H1 (cell line): Measurements from ENCODE around the gene RETREG1. TPM values are rescaled to one million over a fixed set of nuclear protein-coding genes. Genes with fewer than 3 reads are reported as not detected.
"Not testable (repeated sequence)": the region's sequence is repeated elsewhere in the genome, so short reads cannot be mapped to it uniquely, and the experiment has no call there.

Experiments
- CTCF ChIA-PET: fragments of 300-600 bp; sonication (Branson Sonifier 250); formaldehyde crosslinking; loops from one replicate; lab custom pipeline; 2021; ENCODE audit not compliant: partially characterized antibody; lab: Charles Lee
- POLR2A ChIA-PET: fragments of 300-600 bp; sonication (Branson Sonifier 250); formaldehyde crosslinking; loops from one replicate; lab custom pipeline; 2021; ENCODE audit warnings: inconsistent platforms; ENCODE audit not compliant: partially characterized antibody; lab: Charles Lee
- DNase-seq, 2 experiments: peaks; one replicate each; pipeline versions ENCODE4 v3.0.0 to v3.0.0-alpha.2; 2010 to 2022; ENCODE audit warnings: low spot score in 2 of 2, low read depth in 1 of 2, mixed read lengths in 1 of 2
- FAIRE-seq: peaks from 2 replicates; lab custom pipeline; 2011; peaks lifted over from hg19 to GRCh38; lab: Jason Lieb, UNC
- H2AFZ ChIP-seq: 2 replicates; pipeline ENCODE4 v1.8.1; 2012; ENCODE audit warnings: low read length, inconsistent platforms
- H2AK5ac ChIP-seq: 2 replicates; pipeline ENCODE4 v1.6.1; 2013; ENCODE audit warnings: low read depth, low read length
- H2BK120ac ChIP-seq: replicated peaks from 2 replicates; pipeline ENCODE3; 2013; ENCODE audit warnings: low read depth, low read length, inconsistent platforms
- H2BK12ac ChIP-seq: 2 replicates; pipeline ENCODE4 v1.6.1; 2013; ENCODE audit warnings: low read depth, low read length
- H2BK15ac ChIP-seq: 2 replicates; pipeline ENCODE4 v1.6.1; 2013; ENCODE audit warnings: low read length
- H2BK20ac ChIP-seq: 2 replicates; pipeline ENCODE4 v1.6.1; 2013; ENCODE audit warnings: low read length
- H2BK5ac ChIP-seq: 2 replicates; pipeline ENCODE4 v1.6.1; 2013; ENCODE audit warnings: low read depth, low read length
- H3K14ac ChIP-seq: 2 replicates; pipeline ENCODE4 v1.6.1; 2013; ENCODE audit warnings: inconsistent platforms; ENCODE audit not compliant: insufficient read length
- H3K18ac ChIP-seq: 2 replicates; pipeline ENCODE4 v1.6.1; 2013; ENCODE audit warnings: low read length; ENCODE audit errors: extremely low read depth
- H3K23ac ChIP-seq: 2 replicates; pipeline ENCODE4 v1.6.1; 2013; ENCODE audit warnings: inconsistent platforms; ENCODE audit not compliant: insufficient read length
- H3K23me2 ChIP-seq: 2 replicates; pipeline ENCODE4 v1.6.1; 2013; ENCODE audit warnings: low read depth, low read length
- H3K27ac ChIP-seq: 2 replicates; pipeline ENCODE4 v1.6.1; 2011; ENCODE audit warnings: low read depth, low read length, inconsistent platforms
- H3K27me3 ChIP-seq, 4 experiments: replicated peaks in 1 of 4; 1 replicate in 1 of 4; 2 replicates in 3 of 4; pipeline versions ENCODE4 v1.6.1 to v1.8.1; 2011 to 2013; ENCODE audit warnings: low read length in 3 of 4, mild to moderate bottlenecking in 3 of 4, inconsistent platforms in 2 of 4, mixed read lengths in 2 of 4, moderate library complexity in 1 of 4; ENCODE audit not compliant: control insufficient read depth in 3 of 4, insufficient read depth in 3 of 4; ENCODE audit errors: extremely low read depth in 1 of 4
- H3K36me3 ChIP-seq, 4 experiments: 2 replicates each; pipeline versions ENCODE4 v1.6.1 to v1.8.1; 2011 to 2013; ENCODE audit warnings: mild to moderate bottlenecking in 4 of 4, low read length in 3 of 4, moderate library complexity in 2 of 4, control low read depth in 1 of 4, inconsistent platforms in 1 of 4; ENCODE audit not compliant: insufficient read depth in 4 of 4, control insufficient read depth in 2 of 4
- H3K4ac ChIP-seq: replicated peaks from 2 replicates; pipeline ENCODE3; 2013; ENCODE audit warnings: low read length, low read depth, mixed read lengths, inconsistent platforms; ENCODE audit not compliant: insufficient read length
- H3K4me1 ChIP-seq, 4 experiments: replicated peaks in 1 of 4; 1 replicate in 1 of 4; 2 replicates in 3 of 4; pipeline versions ENCODE4 v1.6.1 to v1.8.1; 2011 to 2013; ENCODE audit warnings: low read length in 3 of 4, inconsistent platforms in 2 of 4, mixed read lengths in 1 of 4; ENCODE audit not compliant: insufficient read depth in 4 of 4, control insufficient read depth in 3 of 4
- H3K4me2 ChIP-seq, 2 experiments: 2 replicates each; pipeline versions ENCODE4 v1.6.1 to v1.8.1; 2011 to 2013; ENCODE audit warnings: low read depth in 2 of 2, low read length in 2 of 2, control low read depth in 1 of 2, inconsistent platforms in 1 of 2, mild to moderate bottlenecking in 1 of 2; ENCODE audit not compliant: insufficient read depth in 1 of 2
- H3K4me3 ChIP-seq, 4 experiments: fragments of 200-600, 300-600 bp in 1 of 4; sonication (generic), shearing (Covaris generic), sonication (Bioruptor Twin) in 1 of 4; 2 replicates each; pipeline versions ENCODE4 v1.5.1 to v1.8.1; 2011 to 2016; ENCODE audit warnings: low read length in 4 of 4, low read depth in 3 of 4, control low read depth in 2 of 4, inconsistent platforms in 2 of 4, mild to moderate bottlenecking in 2 of 4, mixed read lengths in 1 of 4, moderate library complexity in 1 of 4; ENCODE audit not compliant: insufficient read depth in 2 of 4; ENCODE audit errors: extremely low read depth in 1 of 4
- H3K56ac ChIP-seq: replicated peaks from 2 replicates; pipeline ENCODE3; 2013; ENCODE audit warnings: low read depth, mild to moderate bottlenecking, mixed read lengths, low read length, inconsistent platforms; ENCODE audit not compliant: insufficient read length
- H3K79me1 ChIP-seq: 2 replicates; pipeline ENCODE4 v1.6.1; 2013; ENCODE audit warnings: low read depth, low read length, control low read depth
- H3K79me2 ChIP-seq, 2 experiments: 2 replicates each; pipeline versions ENCODE4 v1.6.1 to v1.8.1; 2012 to 2013; ENCODE audit warnings: low read length in 2 of 2, mild to moderate bottlenecking in 2 of 2, inconsistent platforms in 1 of 2; ENCODE audit not compliant: insufficient read depth in 2 of 2, control insufficient read depth in 1 of 2
- H3K9ac ChIP-seq, 4 experiments: replicated peaks in 1 of 4; 1 replicate in 1 of 4; 2 replicates in 3 of 4; pipeline versions ENCODE4 v1.6.1 to v1.8.1; 2011 to 2013; ENCODE audit warnings: low read depth in 3 of 4, low read length in 3 of 4, control low read depth in 2 of 4, mild to moderate bottlenecking in 2 of 4, moderate library complexity in 2 of 4, inconsistent platforms in 1 of 4; ENCODE audit errors: extremely low read depth in 1 of 4
- H3K9me3 ChIP-seq, 2 experiments: 2 replicates each; pipeline versions ENCODE4 v1.6.1 to v1.8.1; 2012 to 2013; ENCODE audit warnings: mild to moderate bottlenecking in 2 of 2, moderate library complexity in 2 of 2, control low read depth in 1 of 2, inconsistent platforms in 1 of 2, low read depth in 1 of 2, low read length in 1 of 2, mixed read lengths in 1 of 2; ENCODE audit not compliant: insufficient read depth in 2 of 2
- H4K20me1 ChIP-seq, 2 experiments: replicated peaks in 1 of 2; 2 replicates each; pipeline versions ENCODE3 to v1.8.1; 2011 to 2013; ENCODE audit warnings: inconsistent platforms in 2 of 2, low read length in 2 of 2, mild to moderate bottlenecking in 1 of 2; ENCODE audit not compliant: insufficient read depth in 2 of 2, control insufficient read depth in 1 of 2
- H4K5ac ChIP-seq: 2 replicates; pipeline ENCODE4 v1.6.1; 2013; ENCODE audit warnings: low read length, low read depth, mixed read lengths, inconsistent platforms; ENCODE audit not compliant: insufficient read length
- H4K8ac ChIP-seq: 2 replicates; pipeline ENCODE4 v1.8.0; 2013; ENCODE audit warnings: mild to moderate bottlenecking, moderate library complexity, low read length, inconsistent platforms; ENCODE audit not compliant: insufficient read depth; ENCODE audit errors: extremely low read depth
- H4K91ac ChIP-seq: replicated peaks from 2 replicates; pipeline ENCODE3; 2013; ENCODE audit warnings: low read length, mixed read lengths, inconsistent platforms; ENCODE audit not compliant: insufficient read length
- WGBS, 2 experiments: shearing (Covaris generic) in 1 of 2; methylation state at CpG; one replicate each; pipeline versions ENCODE4 v1.1.6 to v1.1.7; 2013 to 2015; ENCODE audit warnings: low lambda C conversion rate in 2 of 2, mixed read lengths in 2 of 2, inconsistent platforms in 1 of 2, low coverage in 1 of 2, missing lambda C conversion rate in 1 of 2; ENCODE audit not compliant: insufficient replicate concordance in 2 of 2, insufficient coverage in 1 of 2, insufficient read length in 1 of 2; ENCODE audit errors: extremely low coverage in 1 of 2, missing lambda C conversion rate in 1 of 2; 5-methylcytosine and 5-hydroxymethylcytosine counted together
- polyA plus RNA-seq, 7 experiments: library from polyadenylated mRNA; depleted of rRNA in 3 of 7; stranded (reverse) in 5 of 7; unstranded in 2 of 7; fragments of >200 nt in 5 of 7; fragments of 200-250 nt in 2 of 7; gene quantifications; 1 replicate in 5 of 7; 2 replicates in 1 of 7; 4 replicates in 1 of 7; pipeline versions ENCODE4 v1.2.1 to v1.2.3, GENCODE V29; 2011 to 2013; ENCODE audit warnings: missing spikeins in 2 of 7, mixed read lengths in 2 of 7
- total RNA-seq: library from RNA; stranded (reverse); fragmentation: NEBNext Ultra II Directional; extraction: Animal tissue kit (Norgen Biotek cat#: 25700); gene quantifications from 2 replicates; pipeline ENCODE4 v1.2.1, GENCODE V29; 2021

Gene RETREG1
- total and polyA plus RNA-seq, 2 of the 8 experiments (the other 6 are each of a cell fraction or from before 2014, with no cell fraction given) = 0.62 to 1.9 TPM

GRCh38 chr5:16476417-16476816 is 140.4 kb downstream of the RETREG1 start:
- H3K27me3 ChIP-seq, H3K23me2 ChIP-seq, H3K23ac ChIP-seq, H2BK12ac ChIP-seq, FAIRE-seq, H4K5ac ChIP-seq, H3K9me3 ChIP-seq, H3K4me3 ChIP-seq, H2BK15ac ChIP-seq, H3K4ac ChIP-seq, H2BK5ac ChIP-seq, H4K91ac ChIP-seq, POLR2A ChIA-PET, H3K18ac ChIP-seq, H4K20me1 ChIP-seq, H3K4me1 ChIP-seq, H3K36me3 ChIP-seq, H4K8ac ChIP-seq, H2AK5ac ChIP-seq, H3K14ac ChIP-seq, H3K4me2 ChIP-seq, H3K79me2 ChIP-seq, H3K79me1 ChIP-seq, H3K56ac ChIP-seq, H3K27ac ChIP-seq, H2AFZ ChIP-seq, H2BK20ac ChIP-seq, H3K9ac ChIP-seq, H2BK120ac ChIP-seq, DNase-seq: not testable (repeated sequence)
- CTCF ChIA-PET = interaction anchor here (1.3 kb wide), 1 partner anchor 14 kb away, joined by 3 read pairs; no protein-coding TSS in a partner anchor
- WGBS, 2 experiments = 92% methylated on average over 3 of the region's 3 CpGs; no CpG with 5 or more reads in 1 of the 2 experiments
